ENCODE results near the gene ZBTB17. TPM values are rescaled to one million over a fixed set of nuclear protein-coding genes. Genes with fewer than 3 reads are reported as not detected.
"Not testable (repeated sequence)": the region's sequence is repeated elsewhere in the genome, so short reads cannot be mapped to it uniquely, and the experiment has no call there.

ZBTB17 gene
- total RNA-seq (2014; rRNA removed; shearing (Covaris generic)) = 26.6 and 33.6 TPM in 2 replicates

GRCh38 chr1:15975805-15976680 is at the start of gene ZBTB17:
Gene ZBTB17 (minus strand): TSS chr1:15976101. CDS start chr1:15948495, 27,606 bp downstream.
- Histone ChIP-seq H3K4me1 (replicated peaks) (peaks cover 10% of the 10 kb centered on the region), H3K27me3 (replicated peaks) (no peaks in the 10 kb centered on the region; the same call in 1 of the 2 replicates), H3K36me3 (peaks cover 23% of the 10 kb centered on the region), H3K4me3 (peak within 1 kb of the TSS; percentile 71), H3K9me3 (replicated peaks) (0 out of 2 replicates have a peak, but pooled peaks cover 3% of the 10 kb centered on the region), H3K27ac (peak within 1 kb of the TSS; percentile 67)
- peak; percentile 89 to 95 for DNase-seq (ENCODE audit: low read depth in 1 of 2, low spot score in 2 of 2)

GRCh38 chr1:16023050-16023653 is 47.3 kb upstream of the ZBTB17 start:
- no peak for DNase-seq (ENCODE audit: low read depth in 1 of 2, low spot score in 2 of 2)
- H3K36me3 ChIP-seq = no peaks in the 10 kb centered on the region
- 0 out of 2 replicates have a peak, but pooled peaks cover 2% of the 10 kb centered on the region for H3K27me3 ChIP-seq (replicated peaks)

DNA sequence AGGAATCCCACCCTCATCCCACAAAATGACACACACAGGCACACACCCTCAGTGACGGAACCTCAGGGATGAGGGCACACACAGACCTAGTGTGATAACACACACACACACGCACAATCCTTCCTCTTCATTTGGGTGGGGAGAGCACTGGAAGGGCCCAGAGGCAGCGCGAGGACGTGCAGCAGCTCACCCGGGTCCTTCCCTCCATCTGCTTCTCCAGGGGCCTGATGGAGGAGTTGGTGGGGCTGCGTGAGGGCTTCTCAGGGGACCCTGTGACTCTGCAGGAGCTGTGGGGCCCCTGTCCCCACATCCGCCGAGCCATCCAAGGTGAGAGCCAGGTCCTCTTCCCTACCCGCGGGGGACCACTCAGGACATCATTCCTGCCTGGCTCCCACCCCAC is 46.5 kb upstream of the ZBTB17 start:
- no peaks in the 10 kb centered on the region for H3K9me3 ChIP-seq (replicated peaks)
- no peak overlapping the region for H3K27ac ChIP-seq
- H3K4me1 ChIP-seq (replicated peaks) = peaks cover 5% of the 10 kb centered on the region
- no peaks in the 10 kb centered on the region for H3K27me3 ChIP-seq (replicated peaks)
- H3K4me3 ChIP-seq = no peak overlapping the region
- no peak for DNase-seq (ENCODE audit: low read depth in 1 of 2, low spot score in 2 of 2)
- no peaks in the 10 kb centered on the region for H3K36me3 ChIP-seq

More at GRCh38 chr1:16023050-16023653, 47.3 kb upstream of the ZBTB17 start:
- Histone ChIP-seq H3K4me3 (no peak overlapping the region), H3K27ac (no peak overlapping the region), H3K9me3 (replicated peaks) (no peaks in the 10 kb centered on the region), H3K4me1 (replicated peaks) (peaks cover 5% of the 10 kb centered on the region)

DNA sequence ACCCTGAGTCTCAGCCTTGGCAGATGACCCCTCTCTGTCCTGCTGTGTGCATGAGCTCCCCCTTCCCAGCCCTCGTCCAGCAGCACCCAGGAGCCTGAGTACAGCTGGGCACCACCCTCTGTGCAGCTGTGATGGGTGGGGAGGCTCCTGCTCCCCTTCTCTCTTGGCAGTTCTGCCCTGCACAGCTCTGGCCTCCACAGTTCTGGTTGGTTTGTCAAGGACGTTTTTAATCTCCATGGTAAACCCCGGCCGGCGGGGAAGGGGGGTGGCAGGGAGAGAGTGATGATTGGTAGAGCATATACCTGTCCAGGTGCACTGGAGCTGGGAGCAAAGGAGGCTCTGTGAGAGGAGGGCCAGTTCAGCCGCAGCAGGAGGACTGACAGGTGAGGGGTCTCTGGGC is 45.8 kb upstream of the ZBTB17 start, which contains the start of gene CLCNKA:
Gene CLCNKA (plus strand): TSS at position 356 of the 400 bp plus-strand sequence. CDS start 584 bp downstream, outside the sequence.
- DNase-seq (ENCODE audit: low read depth in 1 of 2, low spot score in 2 of 2) = no peak
- Histone ChIP-seq H3K27ac (no peak within 1 kb of the TSS), H3K4me3 (no peak within 1 kb of the TSS), H3K4me1 (replicated peaks) (peaks cover 5% of the 10 kb centered on the region), H3K27me3 (replicated peaks) (no peaks in the 10 kb centered on the region), H3K36me3 (no peaks in the 10 kb centered on the region), H3K9me3 (replicated peaks) (no peaks in the 10 kb centered on the region)

DNA sequence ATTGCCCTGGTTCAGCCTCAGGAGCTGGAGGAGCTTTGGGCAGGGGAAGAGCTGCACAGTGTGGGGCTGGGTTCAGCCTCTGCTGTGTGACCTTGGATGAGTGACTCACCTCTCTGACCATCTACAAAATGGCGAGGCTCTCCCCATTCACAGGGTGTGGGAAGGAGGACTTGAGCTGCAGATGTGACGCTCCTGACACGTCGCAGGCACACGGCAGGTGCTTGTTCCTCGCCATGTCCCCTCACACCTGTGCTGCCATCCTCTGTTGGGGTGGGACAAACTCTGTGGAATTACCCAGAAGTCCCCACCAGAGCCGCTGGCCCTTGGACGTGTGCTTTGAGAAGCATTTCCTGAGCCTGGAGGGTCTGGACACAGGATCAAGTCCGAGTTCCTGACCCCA is 45.0 kb upstream of the ZBTB17 start:
- not testable (repeated sequence) for H3K4me1 ChIP-seq (replicated peaks); H3K9me3 ChIP-seq (replicated peaks); H3K4me3 ChIP-seq; DNase-seq (ENCODE audit: low read depth in 1 of 2, low spot score in 2 of 2); H3K36me3 ChIP-seq; H3K27ac ChIP-seq; H3K27me3 ChIP-seq (replicated peaks)

DNA sequence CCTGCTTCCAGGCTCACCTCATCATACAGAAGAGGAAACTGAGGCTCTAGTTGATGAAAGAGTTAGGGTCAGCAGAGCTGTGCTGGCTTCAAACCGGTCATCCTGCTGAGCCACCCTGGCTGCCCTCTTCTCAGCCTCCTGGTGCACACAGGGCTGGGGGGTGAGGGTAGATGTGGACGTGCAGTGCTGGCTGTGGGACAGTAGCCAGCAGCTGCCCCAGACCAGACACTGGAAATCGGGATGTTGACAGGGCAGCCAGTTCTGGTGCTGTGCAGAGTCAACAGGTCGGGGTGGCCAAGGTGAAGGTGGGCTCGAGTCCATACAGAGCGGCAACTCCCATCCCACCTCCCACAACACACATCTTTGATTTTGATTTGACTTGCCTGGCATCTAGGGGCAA is 44.4 kb upstream of the ZBTB17 start:
- H3K4me1 ChIP-seq (replicated peaks) = peaks cover 5% of the 10 kb centered on the region
- no peaks in the 10 kb centered on the region for H3K9me3 ChIP-seq (replicated peaks)
- DNase-seq (ENCODE audit: low read depth in 1 of 2, low spot score in 2 of 2) = no peak
- no peak overlapping the region for H3K27ac ChIP-seq
- no peaks in the 10 kb centered on the region for H3K36me3 ChIP-seq
- no peaks in the 10 kb centered on the region for H3K27me3 ChIP-seq (replicated peaks)
- H3K4me3 ChIP-seq = no peak overlapping the region

DNA sequence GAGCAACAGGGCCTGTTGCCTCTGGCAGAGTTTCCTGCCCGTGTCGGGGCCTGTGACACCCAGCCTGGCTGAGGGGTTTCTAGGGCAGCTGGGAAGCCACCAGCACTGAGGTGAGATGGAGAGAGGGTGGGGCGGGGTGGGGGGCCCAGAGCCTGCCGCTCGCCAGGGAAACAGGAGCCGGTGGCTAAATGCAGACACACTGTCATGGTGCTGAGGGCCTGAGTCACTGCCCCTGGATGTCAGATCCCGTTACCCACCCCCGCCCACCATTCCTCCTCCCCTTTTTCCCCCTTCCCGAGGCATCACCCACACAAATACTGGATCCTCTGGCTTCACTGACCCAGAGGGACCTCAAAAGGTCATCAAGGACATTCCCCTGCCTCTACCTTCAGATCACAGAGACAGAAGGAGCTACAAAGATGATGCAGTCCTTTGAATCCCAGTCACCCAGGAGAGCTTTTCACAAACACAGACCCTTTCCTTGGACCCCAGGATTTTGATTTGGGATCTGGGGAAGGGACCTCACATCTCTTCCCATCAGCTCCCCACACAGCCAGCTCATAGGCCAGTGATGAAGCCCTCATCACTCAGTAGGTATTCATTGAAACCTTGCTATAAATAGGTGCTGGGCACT is 43.9 kb upstream of the ZBTB17 start:
- peaks cover 5% of the 10 kb centered on the region for H3K4me1 ChIP-seq (replicated peaks)
- H3K27ac ChIP-seq = no peak overlapping the region
- no peak for DNase-seq (ENCODE audit: low read depth in 1 of 2, low spot score in 2 of 2)
- no peaks in the 10 kb centered on the region for H3K36me3 ChIP-seq
- no peak overlapping the region for H3K4me3 ChIP-seq
- H3K27me3 ChIP-seq (replicated peaks) = no peaks in the 10 kb centered on the region
- H3K9me3 ChIP-seq (replicated peaks) = no peaks in the 10 kb centered on the region

GRCh38 chr1:16018749-16019643 is 43.1 kb upstream of the ZBTB17 start:
- H3K4me1 ChIP-seq (replicated peaks) = peaks cover 5% of the 10 kb centered on the region
- no peak for DNase-seq (ENCODE audit: low read depth in 1 of 2, low spot score in 2 of 2)
- H3K4me3 ChIP-seq = no peak overlapping the region
- no peak overlapping the region for H3K27ac ChIP-seq
- no peaks in the 10 kb centered on the region for H3K9me3 ChIP-seq (replicated peaks)
- H3K27me3 ChIP-seq (replicated peaks) = no peaks in the 10 kb centered on the region
- no peaks in the 10 kb centered on the region for H3K36me3 ChIP-seq

DNA sequence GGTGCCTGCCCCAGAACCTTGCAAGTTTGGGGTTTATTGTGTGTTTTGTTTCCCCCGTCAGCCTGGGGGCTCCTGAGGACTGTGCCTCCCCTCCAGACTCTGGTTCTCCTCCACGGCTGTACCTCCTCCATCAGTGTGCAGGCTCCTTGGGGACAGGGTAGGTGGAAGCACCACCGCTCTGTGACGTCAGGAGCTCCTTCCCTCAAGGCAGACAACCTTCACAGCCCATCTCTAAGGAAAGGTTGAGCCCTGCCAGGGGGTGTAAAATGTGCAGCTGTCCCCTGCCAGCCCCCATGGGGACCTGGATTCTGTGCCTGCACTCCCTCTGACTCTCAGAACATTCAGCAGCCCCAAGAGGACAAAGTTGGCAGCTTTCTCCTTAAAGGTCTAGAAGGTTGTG is 42.4 kb upstream of the ZBTB17 start:
- no peak for DNase-seq (ENCODE audit: low read depth in 1 of 2, low spot score in 2 of 2)
- no peak overlapping the region for H3K4me3 ChIP-seq
- no peaks in the 10 kb centered on the region for H3K27me3 ChIP-seq (replicated peaks)
- peaks cover 11% of the 10 kb centered on the region for H3K4me1 ChIP-seq (replicated peaks)
- H3K36me3 ChIP-seq = no peaks in the 10 kb centered on the region
- H3K9me3 ChIP-seq (replicated peaks) = no peaks in the 10 kb centered on the region
- no peak overlapping the region for H3K27ac ChIP-seq

GRCh38 chr1:16017461-16018303 is 41.8 kb upstream of the ZBTB17 start, which contains the start of gene HSPB7:
Gene HSPB7 (minus strand): TSS chr1:16018043. CDS start chr1:16017963, 80 bp downstream.
- no peaks in the 10 kb centered on the region for H3K9me3 ChIP-seq (replicated peaks)
- no peaks in the 10 kb centered on the region for H3K27me3 ChIP-seq (replicated peaks)
- no peak for DNase-seq (ENCODE audit: low read depth in 1 of 2, low spot score in 2 of 2)
- peaks cover 17% of the 10 kb centered on the region for H3K4me1 ChIP-seq (replicated peaks)
- no peak within 1 kb of the TSS for H3K4me3 ChIP-seq
- H3K36me3 ChIP-seq = no peaks in the 10 kb centered on the region
- H3K27ac ChIP-seq = no peak within 1 kb of the TSS

GRCh38 chr1:16017076-16017460 is 41.2 kb upstream of the ZBTB17 start:
- H3K4me1 ChIP-seq (replicated peaks) = peaks cover 23% of the 10 kb centered on the region
- no peaks in the 10 kb centered on the region for H3K9me3 ChIP-seq (replicated peaks)
- H3K36me3 ChIP-seq = no peaks in the 10 kb centered on the region
- H3K27ac ChIP-seq = no peak overlapping the region
- no peak for DNase-seq (ENCODE audit: low read depth in 1 of 2, low spot score in 2 of 2)
- H3K4me3 ChIP-seq = no peak overlapping the region
- H3K27me3 ChIP-seq (replicated peaks) = no peaks in the 10 kb centered on the region
